HG02884 (cell line): ENCODE measurements around the gene APLF.
"Not testable (repeated sequence)": the region's sequence is repeated elsewhere in the genome, so short reads cannot be mapped to it uniquely, and the experiment has no call there.

Experiments
- ATAC-seq: cut with Tn5 transposase; IDR thresholded peaks from one replicate; pipeline ENCODE4 v1.9.1; 2021; ENCODE audit warnings: mild to moderate bottlenecking, moderate library complexity; ENCODE audit not compliant: unreplicated experiment

The APLF gene

GRCh38 chr2:68568116-68568515 lies 100.7 kb downstream of the APLF start:
- no peak for ATAC-seq

- no peak for ATAC-seq
Measured at GRCh38 chr2:68569604-68570003, 102.2 kb downstream of the APLF start.

GRCh38 chr2:68570434-68570833 lies 103.0 kb downstream of the APLF start:
- not testable (repeated sequence) for ATAC-seq

- no peak for ATAC-seq
Measured at GRCh38 chr2:68574202-68574791, 106.9 kb downstream of the APLF start.

GRCh38 chr2:68577183-68577582 lies 109.8 kb downstream of the APLF start:
- no peak for ATAC-seq

- ATAC-seq = no peak
Measured at GRCh38 chr2:68579689-68580088, 112.3 kb downstream of the APLF start.

- ATAC-seq = no peak
Measured at GRCh38 chr2:68588589-68588988, 121.2 kb downstream of the APLF start.

- no peak for ATAC-seq
Measured at GRCh38 chr2:68589963-68590362, 122.6 kb downstream of the APLF start.

GRCh38 chr2:68590702-68591101 lies 123.3 kb downstream of the APLF start:
- ATAC-seq = no peak

- no peak for ATAC-seq
Measured at GRCh38 chr2:68591225-68591624, 123.8 kb downstream of the APLF start.

GRCh38 chr2:68594041-68594440 lies 126.7 kb downstream of the APLF start:
- ATAC-seq = no peak

- no peak for ATAC-seq
Measured at GRCh38 chr2:68594674-68595492, 127.5 kb downstream of the APLF start.

GRCh38 chr2:68595493-68595785 lies 128.1 kb downstream of the APLF start:
- ATAC-seq = not testable (repeated sequence)

GRCh38 chr2:68600495-68600894 lies 133.1 kb downstream of the APLF start:
- ATAC-seq = not testable (repeated sequence)

- ATAC-seq = no peak
Measured at GRCh38 chr2:68603059-68603458, 135.7 kb downstream of the APLF start.

GRCh38 chr2:68604077-68604476 lies 136.7 kb downstream of the APLF start:
- ATAC-seq = no peak

GRCh38 chr2:68605939-68606338 lies 138.6 kb downstream of the APLF start:
- no peak for ATAC-seq

- ATAC-seq = no peak
Measured at GRCh38 chr2:68606759-68607158, 139.4 kb downstream of the APLF start.

- ATAC-seq = no peak
Measured at GRCh38 chr2:68607837-68608236, 140.5 kb downstream of the APLF start.

- no peak for ATAC-seq
Measured at GRCh38 chr2:68612765-68613519, 145.6 kb downstream of the APLF start.

- no peak for ATAC-seq
Measured at GRCh38 chr2:68620772-68621171, 153.4 kb downstream of the APLF start.

- no peak for ATAC-seq
Measured at GRCh38 chr2:68623820-68624219, 156.4 kb downstream of the APLF start.
